GM10266 (cell line): ENCODE results near the gene FRMD8.

Experiments
- DNase-seq: peaks from one replicate; pipeline ENCODE4 v3.0.0; 2012; ENCODE audit errors: extremely low spot score
- TF ChIP-seq, protein P1 (sequence below): IDR thresholded peaks from 2 replicates; pipeline ENCODE4 v1.5.1; 2012; ENCODE audit warnings: mild to moderate bottlenecking, low read depth; ENCODE audit not compliant: control insufficient read depth, insufficient read depth; ENCODE audit errors: missing control alignments

The FRMD8 gene

DNA sequence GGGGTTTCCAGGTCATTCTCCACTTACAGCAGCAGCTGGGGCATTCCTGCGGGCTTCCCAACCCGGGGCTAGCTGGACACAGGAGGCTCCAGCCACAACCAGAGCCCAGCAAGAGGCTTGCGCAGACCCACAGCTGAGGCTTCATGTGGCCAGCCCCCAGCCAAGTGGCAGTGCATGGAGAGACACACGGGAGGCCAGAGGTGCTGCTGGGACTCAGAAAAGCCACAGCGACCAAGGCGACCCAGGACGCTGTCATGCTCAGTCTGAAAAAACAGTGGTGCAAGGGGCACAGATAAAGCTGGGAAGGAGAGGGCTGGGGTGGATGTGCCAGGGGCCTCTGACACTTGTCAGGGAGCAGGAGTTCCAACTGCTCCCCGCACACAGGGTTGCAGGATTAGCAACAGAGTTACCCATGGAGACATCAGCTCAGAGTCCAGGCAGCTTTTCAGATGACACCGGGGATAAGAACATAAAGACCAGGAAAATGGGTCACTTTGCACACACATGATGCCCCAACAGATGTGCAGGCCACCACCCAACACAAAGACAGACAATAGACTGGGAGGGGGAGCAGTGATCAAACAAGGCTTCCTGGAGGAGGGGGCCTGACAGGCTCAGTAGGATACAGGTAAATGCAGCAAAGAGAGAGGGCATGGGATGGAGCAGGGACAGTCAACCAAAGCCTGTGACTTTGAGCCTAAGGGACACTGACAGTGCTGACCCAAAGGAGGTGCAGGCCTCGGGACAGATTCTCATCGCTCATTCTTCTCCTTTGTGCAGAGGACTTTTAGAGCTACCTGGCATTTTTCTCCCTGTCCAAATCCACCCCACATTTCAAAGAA, 29.3 kb downstream of the FRMD8 start:
- TF ChIP-seq, protein P1, sequence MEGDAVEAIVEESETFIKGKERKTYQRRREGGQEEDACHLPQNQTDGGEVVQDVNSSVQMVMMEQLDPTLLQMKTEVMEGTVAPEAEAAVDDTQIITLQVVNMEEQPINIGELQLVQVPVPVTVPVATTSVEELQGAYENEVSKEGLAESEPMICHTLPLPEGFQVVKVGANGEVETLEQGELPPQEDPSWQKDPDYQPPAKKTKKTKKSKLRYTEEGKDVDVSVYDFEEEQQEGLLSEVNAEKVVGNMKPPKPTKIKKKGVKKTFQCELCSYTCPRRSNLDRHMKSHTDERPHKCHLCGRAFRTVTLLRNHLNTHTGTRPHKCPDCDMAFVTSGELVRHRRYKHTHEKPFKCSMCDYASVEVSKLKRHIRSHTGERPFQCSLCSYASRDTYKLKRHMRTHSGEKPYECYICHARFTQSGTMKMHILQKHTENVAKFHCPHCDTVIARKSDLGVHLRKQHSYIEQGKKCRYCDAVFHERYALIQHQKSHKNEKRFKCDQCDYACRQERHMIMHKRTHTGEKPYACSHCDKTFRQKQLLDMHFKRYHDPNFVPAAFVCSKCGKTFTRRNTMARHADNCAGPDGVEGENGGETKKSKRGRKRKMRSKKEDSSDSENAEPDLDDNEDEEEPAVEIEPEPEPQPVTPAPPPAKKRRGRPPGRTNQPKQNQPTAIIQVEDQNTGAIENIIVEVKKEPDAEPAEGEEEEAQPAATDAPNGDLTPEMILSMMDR: no peak
- peak; percentile 12 for DNase-seq

DNA sequence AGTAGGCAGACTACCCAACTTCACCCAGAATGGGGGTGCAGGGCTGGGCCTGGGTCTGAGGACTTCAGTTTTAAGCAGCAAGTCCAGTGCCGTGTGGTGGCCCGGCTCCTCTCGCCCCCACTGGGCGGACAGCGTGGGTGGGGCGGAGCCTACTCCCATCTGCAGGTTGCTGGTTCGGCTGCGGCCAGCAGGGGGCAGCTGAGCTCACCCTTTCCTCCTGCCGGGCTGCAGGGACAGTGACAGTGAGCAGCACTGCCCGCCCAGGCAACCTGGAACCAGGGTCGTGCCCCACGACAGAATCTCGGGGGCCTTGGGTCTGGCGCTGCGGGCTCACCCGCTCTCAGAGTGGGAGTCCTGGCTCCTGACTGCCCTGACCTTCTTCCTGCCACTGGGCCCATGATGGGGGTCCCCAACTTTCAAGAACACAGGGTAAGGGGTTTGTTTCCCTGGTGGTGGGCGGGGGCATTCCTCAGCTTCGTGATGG, 29.9 kb downstream of the FRMD8 start:
- TF ChIP-seq, protein P1: peak; percentile 100
- peak; percentile 89 for DNase-seq

DNA sequence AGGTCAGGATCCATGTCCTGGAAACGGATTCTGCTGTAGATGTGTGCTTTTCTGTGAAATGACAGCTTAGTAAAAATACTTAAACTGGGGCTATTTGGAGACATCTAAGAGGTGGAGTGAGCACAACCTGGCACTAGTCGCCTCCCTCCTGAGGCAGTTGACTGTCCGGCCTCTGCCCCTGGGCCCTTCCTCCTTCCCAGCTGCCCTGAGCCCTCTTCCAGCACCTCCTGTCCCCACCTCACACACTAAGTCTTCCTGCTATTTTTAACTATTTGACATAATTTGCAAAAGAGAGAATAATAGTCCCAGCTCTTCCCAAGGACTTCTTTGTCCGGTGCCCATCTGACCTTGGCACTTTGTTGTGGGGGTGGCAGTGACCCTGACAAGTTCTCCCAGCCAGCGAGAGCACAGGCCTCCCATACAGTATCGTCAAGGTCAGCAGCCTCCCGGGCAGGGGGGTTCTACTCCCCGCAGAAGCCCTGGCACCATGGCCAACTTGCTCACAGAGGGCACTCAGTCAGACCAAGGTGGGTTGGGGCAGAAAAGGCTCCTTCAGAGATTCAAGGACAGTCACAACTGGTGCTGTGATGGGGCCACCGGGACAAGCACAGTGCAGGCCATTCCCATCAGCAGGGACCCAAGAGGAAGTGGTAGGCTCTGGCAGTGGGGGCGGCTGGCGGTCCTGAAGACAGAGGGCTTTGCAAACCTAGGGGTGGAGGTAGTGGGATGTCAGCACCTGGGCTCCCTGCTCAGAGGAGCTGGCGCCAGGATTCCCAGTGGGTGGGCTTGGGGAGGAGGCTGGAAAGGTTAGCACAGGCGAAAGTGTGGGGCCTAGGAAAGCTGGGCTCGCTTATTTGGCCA, 30.6 kb downstream of the FRMD8 start:
- peak; percentile 40 for DNase-seq
- TF ChIP-seq, protein P1: no peak

DNA sequence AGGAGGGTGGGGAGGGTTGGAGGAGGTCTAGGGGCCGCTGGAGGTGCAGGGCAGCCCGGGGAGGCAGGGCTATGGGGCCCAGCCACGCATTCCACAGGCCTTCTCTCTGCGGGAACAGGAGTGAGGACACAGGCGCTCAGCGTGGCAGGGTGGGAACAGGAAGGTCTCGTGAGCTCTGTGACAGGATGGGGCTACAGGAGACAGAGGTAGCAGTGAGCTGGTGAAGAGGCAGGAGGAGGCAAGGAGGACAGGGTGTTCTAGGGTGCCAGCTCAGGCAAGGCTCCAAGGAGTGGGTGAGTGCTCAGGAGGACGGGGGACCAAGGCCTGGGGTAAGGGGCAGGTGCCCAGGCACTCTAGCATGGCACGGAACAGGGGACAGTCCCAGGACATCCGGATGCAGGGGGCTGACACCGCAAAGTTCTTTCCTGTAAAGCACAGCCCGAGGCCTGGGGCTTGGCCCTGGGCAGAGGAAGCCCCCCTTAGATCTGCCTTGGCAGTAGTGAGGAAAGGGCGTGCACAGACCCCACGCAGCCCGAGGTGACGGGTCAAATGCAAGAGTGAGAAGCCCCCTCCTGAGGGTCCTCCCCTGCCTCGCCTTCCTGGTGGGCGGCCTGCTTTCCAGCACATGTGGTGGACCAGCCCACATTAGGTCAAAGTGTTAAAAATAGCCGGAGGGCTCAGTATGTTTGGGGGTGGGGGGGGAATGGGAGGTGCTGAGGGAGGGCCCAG, 31.4 kb downstream of the FRMD8 start:
- TF ChIP-seq, protein P1: no peak
- peak; percentile 16 for DNase-seq

DNA sequence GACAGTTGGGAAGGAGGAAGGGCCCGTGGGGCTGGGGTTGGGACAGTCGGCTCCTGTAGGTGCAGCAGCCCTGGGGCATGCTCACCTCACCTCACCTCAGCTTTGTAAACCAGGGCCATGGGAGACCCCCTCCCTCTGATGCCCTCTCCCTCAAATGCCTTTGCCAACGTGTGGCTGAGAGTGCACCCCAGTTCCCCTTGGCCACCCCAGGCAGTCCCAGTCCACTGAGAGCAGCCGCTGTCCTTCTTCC, 31.9 kb downstream of the FRMD8 start:
- TF ChIP-seq, protein P1: no peak
- DNase-seq: no peak

DNA sequence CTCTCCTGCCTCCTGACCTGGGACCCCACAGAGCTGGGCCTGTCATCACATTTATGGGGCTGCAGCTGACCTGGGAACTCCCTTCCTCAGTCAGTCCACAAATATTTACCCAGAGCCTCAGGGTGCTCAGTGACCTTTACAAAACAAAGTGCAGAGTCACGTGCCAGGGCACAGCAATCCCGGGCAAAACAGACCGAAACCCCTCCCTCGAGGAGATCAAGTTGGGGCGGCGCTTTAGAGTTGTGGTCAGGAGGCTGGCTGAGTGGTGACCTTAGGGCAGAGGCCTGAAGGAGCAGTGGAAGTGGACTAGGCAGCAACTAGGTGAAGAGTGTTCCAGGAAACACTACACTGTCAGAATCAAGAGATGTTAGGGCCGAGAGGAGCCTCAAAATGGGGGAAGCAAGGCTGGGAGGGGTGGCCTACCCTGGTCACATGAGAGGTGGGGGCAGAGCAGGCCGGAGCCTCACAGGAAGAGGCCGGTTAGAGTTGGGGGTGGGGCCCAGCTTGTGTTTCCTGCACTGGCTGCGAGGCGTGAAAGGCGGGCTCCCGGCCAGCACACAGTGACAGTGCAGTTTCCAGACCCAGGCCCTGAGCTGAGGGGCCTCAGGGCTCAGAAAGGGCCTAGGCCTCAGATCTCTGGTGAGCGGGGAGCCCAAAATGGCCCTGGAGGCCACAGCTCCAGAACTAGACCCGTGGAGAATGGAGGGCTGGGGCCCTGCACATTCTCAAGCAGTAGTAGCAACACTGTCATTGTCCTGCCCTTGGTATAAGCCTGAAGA, 32.4 kb downstream of the FRMD8 start:
- peak; percentile 91 for DNase-seq
- TF ChIP-seq, protein P1: no peak
